MM.1S (cell line): ENCODE measurements around the gene SH3RF3.

Experiments
- CTCF ChIP-seq: fragments of 300-600 bp; sonication (generic); IDR thresholded peaks from 2 replicates; pipeline ENCODE4 v1.5.1; 2016; ENCODE audit warnings: antibody characterized with exemption, low read length, mixed read lengths
- EZH2 ChIP-seq: fragments of 300-600 bp; sonication (generic); optimal IDR thresholded peaks from 2 replicates; pipeline ENCODE3; 2017; ENCODE audit warnings: low read depth, mild to moderate bottlenecking, antibody characterized with exemption, low read length, mixed read lengths
- EZH2phosphoT487 ChIP-seq: fragments of 300-600 bp; sonication (generic); IDR thresholded peaks from 2 replicates; pipeline ENCODE4 v1.6.1; 2018; ENCODE audit warnings: antibody characterized with exemption, low read length

GRCh38 chr2:109482361-109482861, 353.4 kb downstream of the SH3RF3 start:
- no peak for TF ChIP-seq CTCF
- TF ChIP-seq EZH2, result no peak
- TF ChIP-seq EZH2phosphoT487, result no peak
